Tibial artery (tissue), 4 donors: Measurements from ENCODE around the gene F8.

ENCODE experiments used
- DNase-seq, 2 donors: peaks; one replicate each; pipeline ENCODE4 v3.0.0-alpha.2; 2019
- H3K27ac ChIP-seq, 2 donors: fragments of 200-600 bp; sonication (generic) in 1 of 2; 1 replicate in 1 of 2; 2 replicates in 1 of 2; pipeline ENCODE4 v1.5.1; 2018 to 2019; ENCODE audit warnings: mild to moderate bottlenecking in 1 of 2
- H3K27me3 ChIP-seq, 2 donors: fragments of 200-600 bp; sonication (generic) in 1 of 2; one replicate each; pipeline versions ENCODE4 v1.5.1 to v1.6.0; 2016 to 2019
- H3K36me3 ChIP-seq, 3 donors: fragments of 200-600 bp; sonication (generic) in 2 of 3; one replicate each; pipeline ENCODE4 v1.5.1; 2016 to 2019; ENCODE audit warnings: mild to moderate bottlenecking in 2 of 3
- H3K4me1 ChIP-seq, 4 donors: fragments of 200-600 bp; sonication (generic) in 2 of 4; 1 replicate in 3 of 4; 2 replicates in 1 of 4; pipeline ENCODE4 v1.5.1; 2016 to 2019
- H3K4me3 ChIP-seq, 2 donors: fragments of 200-600 bp; sonication (generic) in 1 of 2; 1 replicate in 1 of 2; 2 replicates in 1 of 2; pipeline ENCODE4 v1.5.1; 2018 to 2019; ENCODE audit warnings: mild to moderate bottlenecking in 2 of 2
- H3K9me3 ChIP-seq, 3 donors: fragments of 200-600 bp; sonication (generic) in 1 of 3; one replicate each; pipeline ENCODE4 v1.5.1; 2016 to 2019
- intact Hi-C: fragments of 100-400 bp; cut with DNase I; formaldehyde crosslinking; loops from one replicate; pipeline ENCODE4 v1.15.0; 2023; ENCODE audit warnings: low total_unique reads
- TF ChIP-seq, protein P1 (sequence below), 2 experiments: fragments of 200-600 bp in 1 of 2; fragments of 450-650 bp in 1 of 2; IDR thresholded peaks; one replicate each; pipeline ENCODE4 v1.5.1; 2017 to 2019; ENCODE audit warnings: antibody characterized with exemption in 2 of 2, mild to moderate bottlenecking in 1 of 2, moderate library complexity in 1 of 2

Gene F8

DNA sequence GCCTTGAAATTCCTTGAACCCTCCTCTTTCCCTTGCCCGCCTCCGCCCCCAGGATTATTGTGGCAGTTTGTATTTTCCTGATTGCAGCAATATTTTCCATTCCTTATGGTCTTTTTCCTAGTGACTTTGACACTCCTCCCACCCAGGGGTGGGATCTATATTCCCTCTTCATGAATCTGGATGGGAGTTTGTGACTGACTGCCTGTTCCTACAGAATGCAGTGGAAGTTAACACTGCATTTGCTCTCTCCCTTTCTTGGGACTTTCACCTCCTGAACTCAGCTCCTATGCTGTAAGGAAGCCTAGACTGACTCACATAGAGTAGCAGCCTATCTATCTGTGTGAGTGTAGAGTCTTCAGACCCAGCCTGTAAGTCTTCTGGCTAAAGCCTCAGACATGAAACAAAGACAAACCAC lies 6.4 kb upstream of the F8 start:
- Histone ChIP-seq H3K27me3 (no peaks in the 10 kb centered on the region), H3K4me1 (peaks cover 0 to 14% (median 0%) of the 10 kb centered on the region in 4 donors), H3K27ac (peak overlapping the region; percentile 95), H3K4me3 (no peak overlapping the region), H3K36me3 (no peaks in the 10 kb centered on the region), H3K9me3 (no peaks in the 10 kb centered on the region)
- no peak for DNase-seq
- intact Hi-C loops = no loop called here
- TF ChIP-seq, protein P1, sequence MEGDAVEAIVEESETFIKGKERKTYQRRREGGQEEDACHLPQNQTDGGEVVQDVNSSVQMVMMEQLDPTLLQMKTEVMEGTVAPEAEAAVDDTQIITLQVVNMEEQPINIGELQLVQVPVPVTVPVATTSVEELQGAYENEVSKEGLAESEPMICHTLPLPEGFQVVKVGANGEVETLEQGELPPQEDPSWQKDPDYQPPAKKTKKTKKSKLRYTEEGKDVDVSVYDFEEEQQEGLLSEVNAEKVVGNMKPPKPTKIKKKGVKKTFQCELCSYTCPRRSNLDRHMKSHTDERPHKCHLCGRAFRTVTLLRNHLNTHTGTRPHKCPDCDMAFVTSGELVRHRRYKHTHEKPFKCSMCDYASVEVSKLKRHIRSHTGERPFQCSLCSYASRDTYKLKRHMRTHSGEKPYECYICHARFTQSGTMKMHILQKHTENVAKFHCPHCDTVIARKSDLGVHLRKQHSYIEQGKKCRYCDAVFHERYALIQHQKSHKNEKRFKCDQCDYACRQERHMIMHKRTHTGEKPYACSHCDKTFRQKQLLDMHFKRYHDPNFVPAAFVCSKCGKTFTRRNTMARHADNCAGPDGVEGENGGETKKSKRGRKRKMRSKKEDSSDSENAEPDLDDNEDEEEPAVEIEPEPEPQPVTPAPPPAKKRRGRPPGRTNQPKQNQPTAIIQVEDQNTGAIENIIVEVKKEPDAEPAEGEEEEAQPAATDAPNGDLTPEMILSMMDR (IDR thresholded peaks at IDR 0.05) = no peak

DNA sequence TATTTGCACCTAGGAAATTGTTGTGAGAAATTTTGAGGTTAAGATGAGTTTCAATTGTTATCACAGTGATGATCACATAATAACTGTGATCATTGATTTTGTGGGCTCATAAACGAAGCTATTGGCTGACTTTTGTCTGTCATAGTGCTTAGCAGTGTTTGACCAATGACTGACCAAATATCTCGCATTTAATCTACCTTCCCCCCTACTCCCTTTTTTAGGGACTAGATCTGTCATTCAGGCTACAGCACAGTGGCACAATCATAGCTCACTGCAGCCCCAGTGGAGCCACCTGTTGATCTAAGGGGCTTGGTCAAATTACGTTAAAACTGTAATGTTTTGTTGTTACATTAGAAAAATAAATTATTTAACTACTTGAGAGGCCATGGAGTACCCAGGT lies 5.6 kb upstream of the F8 start:
- peak overlapping the region; percentile 95 for H3K27ac ChIP-seq
- H3K36me3 ChIP-seq = no peaks in the 10 kb centered on the region
- no peaks in the 10 kb centered on the region for H3K27me3 ChIP-seq
- intact Hi-C loops = no loop called here
- H3K9me3 ChIP-seq = no peaks in the 10 kb centered on the region
- H3K4me3 ChIP-seq = peak overlapping the region; percentile 69 to 77
- TF ChIP-seq, protein P1 (IDR thresholded peaks at IDR 0.05) = no peak
- H3K4me1 ChIP-seq = peaks cover 0 to 14% (median 0%) of the 10 kb centered on the region in 4 donors
- no peak for DNase-seq

DNA sequence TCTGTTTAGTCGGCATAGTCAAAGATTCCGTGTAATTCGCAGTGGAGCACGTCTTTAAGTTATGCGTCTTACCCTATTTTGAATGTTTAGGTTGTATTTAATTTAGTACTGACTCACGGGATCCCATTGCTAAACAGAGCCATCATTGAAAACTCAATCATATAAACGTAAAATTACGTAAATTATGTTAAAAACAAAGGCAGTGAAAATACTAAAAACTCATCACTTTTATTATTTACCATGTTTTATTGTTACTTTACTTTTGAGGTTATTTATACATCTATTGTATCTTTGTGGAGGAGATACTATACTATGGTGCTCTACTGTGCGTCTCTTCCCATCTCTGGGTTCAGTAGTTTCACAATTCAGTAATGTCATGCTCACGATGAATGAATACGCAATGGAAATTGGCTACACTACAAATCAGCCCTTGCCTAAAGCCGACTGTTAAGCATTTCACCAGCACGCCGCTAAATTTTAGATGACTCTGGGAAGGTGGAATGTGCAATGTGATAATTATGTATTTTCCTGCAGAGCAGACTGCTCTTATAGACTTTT lies 5.1 kb upstream of the F8 start:
- Histone ChIP-seq H3K4me1 (peaks cover 0 to 14% (median 0%) of the 10 kb centered on the region in 4 donors), H3K36me3 (no peaks in the 10 kb centered on the region), H3K27me3 (no peaks in the 10 kb centered on the region), H3K9me3 (no peaks in the 10 kb centered on the region), H3K27ac (peak overlapping the region; percentile 95), H3K4me3 (peak overlapping the region; percentile 69 to 77)
- TF ChIP-seq, protein P1 (IDR thresholded peaks at IDR 0.05) = no peak
- DNase-seq = peak in 1 of 2 donors; percentile 21
- intact Hi-C loops = no loop called here

DNA sequence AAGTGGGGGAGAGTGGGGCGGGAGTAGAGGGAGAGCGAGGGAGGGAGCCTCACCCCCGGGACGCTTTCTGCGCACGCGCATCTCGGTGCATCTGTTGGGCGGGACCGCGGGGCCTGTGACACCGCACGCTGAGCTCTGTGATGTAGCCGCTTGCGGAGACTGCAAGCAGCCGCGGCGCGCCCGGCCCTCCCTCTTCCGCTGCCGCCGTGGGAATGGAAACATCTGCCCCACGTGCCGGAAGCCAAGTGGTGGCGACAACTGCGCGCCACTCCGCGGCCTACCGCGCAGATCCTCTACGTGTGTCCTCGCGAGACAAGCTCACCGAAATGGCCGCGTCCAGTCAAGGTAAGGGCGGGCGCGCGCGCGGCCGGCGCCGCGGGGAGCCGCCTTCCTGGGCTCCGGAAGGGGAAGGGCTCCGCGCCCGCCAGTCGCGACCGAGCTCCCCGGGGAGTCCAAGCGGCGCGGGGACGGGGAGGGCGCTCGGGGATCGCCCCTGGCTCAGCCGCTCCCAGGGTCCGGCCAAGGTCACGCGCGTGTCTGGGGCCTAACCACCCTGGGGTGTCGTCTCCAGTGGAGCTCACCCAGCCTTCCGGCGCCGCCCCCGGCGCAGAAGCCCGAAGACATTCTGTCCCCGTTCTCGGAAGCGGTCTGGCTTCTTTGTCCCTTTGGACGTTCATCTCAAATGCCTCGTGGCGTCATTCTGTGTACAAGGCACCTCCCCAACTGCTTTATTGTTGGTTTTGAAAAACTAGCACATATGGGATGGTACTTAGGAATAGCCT lies 4.4 kb upstream of the F8 start, which contains the start of gene FUNDC2:
Gene FUNDC2, plus strand, starts transcription at position 118 of the 782 bp plus-strand sequence. Its CDS starts 95 bp downstream, at position 213.
- TF ChIP-seq, protein P1 (IDR thresholded peaks at IDR 0.05) = no peak
- Histone ChIP-seq H3K4me1 (peaks cover 0 to 14% (median 0%) of the 10 kb centered on the region in 4 donors), H3K27me3 (no peaks in the 10 kb centered on the region), H3K9me3 (no peaks in the 10 kb centered on the region), H3K4me3 (peak within 1 kb of the TSS; percentile 69 to 77), H3K36me3 (no peaks in the 10 kb centered on the region), H3K27ac (peak within 1 kb of the TSS; percentile 95)
- peak; percentile 90 to 97 for DNase-seq
- intact Hi-C loops = no loop called here

DNA sequence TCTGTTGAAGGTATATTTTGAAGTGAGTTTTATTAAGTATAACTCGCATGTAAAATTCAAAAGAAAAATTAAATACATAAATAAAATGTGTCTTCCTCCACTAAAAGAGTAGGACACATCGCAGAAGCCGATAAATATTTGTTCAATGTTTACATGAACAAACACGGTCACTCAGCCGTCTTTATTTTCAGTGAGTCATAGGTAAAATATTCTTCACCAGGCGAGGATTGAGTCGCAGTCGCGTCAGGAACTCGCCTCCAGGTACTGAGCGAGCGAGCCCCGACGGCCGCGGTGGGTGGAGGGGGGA lies 3.9 kb upstream of the F8 start:
- DNase-seq = no peak
- intact Hi-C loops = no loop called here
- no peaks in the 10 kb centered on the region for H3K27me3 ChIP-seq
- H3K9me3 ChIP-seq = no peaks in the 10 kb centered on the region
- H3K4me3 ChIP-seq = peak overlapping the region; percentile 69 to 77
- peaks cover 0 to 14% (median 0%) of the 10 kb centered on the region in 4 donors for H3K4me1 ChIP-seq
- peak overlapping the region; percentile 95 for H3K27ac ChIP-seq
- TF ChIP-seq, protein P1 (IDR thresholded peaks at IDR 0.05) = no peak
- H3K36me3 ChIP-seq = no peaks in the 10 kb centered on the region
